GM13977 (cell line): Measurements from ENCODE around the gene PDCD2L.
A peak's percentile ranks its signal among the peaks of the same experiment; 100 is the strongest.

Source experiments
- DNase-seq: peaks from one replicate; pipeline ENCODE4 v3.0.0; 2012; ENCODE audit warnings: low spot score
- CTCF ChIP-seq: IDR thresholded peaks from 2 replicates; pipeline ENCODE4 v1.5.1; 2012; ENCODE audit warnings: mild to moderate bottlenecking, control low read depth; ENCODE audit not compliant: insufficient read depth; ENCODE audit errors: extremely low read depth, missing control alignments
- in situ Hi-C: fragments of 300-500 bp; cut with MboI; formaldehyde crosslinking; loops from one replicate; pipeline ENCODE4 v1.12.0; 2022; ENCODE audit warnings: low sequenced_read_pairs, low pct_unique_long_range_greater_than_20kb, mixed read lengths, inconsistent platforms; ENCODE audit not compliant: unreplicated experiment

PDCD2L gene

GRCh38 chr19:34360354-34360909 lies 43.8 kb upstream of the PDCD2L start:
- DNase-seq: no peak
- in situ Hi-C loops: no loop called here
- no peak for TF ChIP-seq CTCF

- no peak for DNase-seq
- in situ Hi-C loops: no loop called here
- no peak for TF ChIP-seq CTCF
Observed at GRCh38 chr19:34362679-34363069, 41.5 kb upstream of the PDCD2L start.

GRCh38 chr19:34363094-34363493 lies 41.1 kb upstream of the PDCD2L start:
- DNase-seq: no peak
- TF ChIP-seq CTCF: no peak
- in situ Hi-C loops: no loop called here

GRCh38 chr19:34363930-34364329 lies 40.3 kb upstream of the PDCD2L start:
- no peak for TF ChIP-seq CTCF
- in situ Hi-C loops: no loop called here
- DNase-seq: no peak

GRCh38 chr19:34364462-34364829 lies 39.8 kb upstream of the PDCD2L start:
- in situ Hi-C loops: no loop called here
- no peak for TF ChIP-seq CTCF
- no peak for DNase-seq

GRCh38 chr19:34364830-34365462 lies 39.3 kb upstream of the PDCD2L start, which contains the start of gene GPI:
Gene GPI, plus strand, starts transcription at chr19:34365196. Its CDS starts 71 bp downstream, at chr19:34365267.
- in situ Hi-C loops: no loop called here
- DNase-seq: peak; percentile 91
- no peak for TF ChIP-seq CTCF
